Measurements from ENCODE around the gene MAPK10.
"Not testable (repeated sequence)": the region's sequence is repeated elsewhere in the genome, so short reads cannot be mapped to it uniquely, and the experiment has no call there.

The MAPK10 gene

GRCh38 chr4:86334020-86334750 is 25.7 kb downstream of the MAPK10 start:
- no peak for DNase-seq

GRCh38 chr4:86333236-86333635 is 26.6 kb downstream of the MAPK10 start:
- DNase-seq: no peak

- DNase-seq: no peak
Observed at GRCh38 chr4:86330961-86331742, 28.7 kb downstream of the MAPK10 start.

- not testable (repeated sequence) for DNase-seq
Observed at GRCh38 chr4:86330411-86330810, 29.4 kb downstream of the MAPK10 start.

- no peak for DNase-seq
Observed at GRCh38 chr4:86329431-86329830, 30.4 kb downstream of the MAPK10 start.

GRCh38 chr4:86326400-86326799 is 33.5 kb downstream of the MAPK10 start:
- no peak for DNase-seq

- no peak for DNase-seq
Observed at GRCh38 chr4:86319390-86319789, 40.5 kb downstream of the MAPK10 start.

GRCh38 chr4:86315579-86315978 is 44.3 kb downstream of the MAPK10 start:
- DNase-seq: no peak

- no peak for DNase-seq
Observed at GRCh38 chr4:86313656-86314055, 46.2 kb downstream of the MAPK10 start.

GRCh38 chr4:86307432-86307831 is 52.4 kb downstream of the MAPK10 start:
- no peak for DNase-seq

GRCh38 chr4:86306816-86307215 is 53.0 kb downstream of the MAPK10 start:
- DNase-seq: no peak

- no peak for DNase-seq
Observed at GRCh38 chr4:86302830-86303229, 57.0 kb downstream of the MAPK10 start.

- no peak for DNase-seq
Observed at GRCh38 chr4:86302251-86302650, 57.6 kb downstream of the MAPK10 start.

GRCh38 chr4:86300516-86300915 is 59.3 kb downstream of the MAPK10 start:
- DNase-seq: no peak

- DNase-seq: no peak
Observed at GRCh38 chr4:86296865-86297264, 63.0 kb downstream of the MAPK10 start.

GRCh38 chr4:86294883-86295282 is 65.0 kb downstream of the MAPK10 start:
- no peak for DNase-seq

- DNase-seq: no peak
Observed at GRCh38 chr4:86291180-86291579, 68.7 kb downstream of the MAPK10 start.

- no peak for DNase-seq
Observed at GRCh38 chr4:86286726-86287125, 73.1 kb downstream of the MAPK10 start.

- no peak for DNase-seq
Observed at GRCh38 chr4:86283371-86283770, 76.5 kb downstream of the MAPK10 start.

- no peak for DNase-seq
Observed at GRCh38 chr4:86280246-86280645, 79.6 kb downstream of the MAPK10 start.

GRCh38 chr4:86279293-86279960 is 80.4 kb downstream of the MAPK10 start:
- no peak for DNase-seq

- no peak for DNase-seq
Observed at GRCh38 chr4:86278126-86278525, 81.7 kb downstream of the MAPK10 start.

GRCh38 chr4:86274642-86275041 is 85.2 kb downstream of the MAPK10 start:
- no peak for DNase-seq

- no peak for DNase-seq
Observed at GRCh38 chr4:86272669-86273068, 87.2 kb downstream of the MAPK10 start.
